Neural cell (in vitro differentiated cells): ENCODE measurements around the gene NOTCH2.

Experiments
- CTCF ChIP-seq: fragments of 450-650 bp; IDR thresholded peaks from 2 replicates; pipeline ENCODE4 v1.5.1; 2014; ENCODE audit warnings: antibody characterized with exemption, mild to moderate bottlenecking, moderate library complexity; ENCODE audit not compliant: poor library complexity, severe bottlenecking
- EP300 ChIP-seq: fragments of 450-650 bp; conservative IDR thresholded peaks from 2 replicates; pipeline ENCODE4 v1.6.1; 2014; ENCODE audit warnings: antibody characterized with exemption, mild to moderate bottlenecking, moderate library complexity; ENCODE audit not compliant: poor library complexity, severe bottlenecking
- EZH2 ChIP-seq: fragments of 200-600, 300-800 bp; shearing (Covaris generic), sonication (generic); IDR thresholded peaks from 2 replicates; pipeline ENCODE4 v1.6.1; 2014; ENCODE audit warnings: antibody characterized with exemption, low read length, borderline replicate concordance, mild to moderate bottlenecking; ENCODE audit not compliant: insufficient read depth, poor library complexity, severe bottlenecking
- MXI1 ChIP-seq: fragments of 450-650 bp; conservative IDR thresholded peaks from 2 replicates; pipeline ENCODE4 v1.6.1; 2014; ENCODE audit warnings: antibody characterized with exemption, mild to moderate bottlenecking; ENCODE audit not compliant: poor library complexity, severe bottlenecking
- POLR2AphosphoS5 ChIP-seq: IDR thresholded peaks from 2 replicates; pipeline ENCODE4 v1.6.1; 2012
- RAD21 ChIP-seq: fragments of 450-650 bp; conservative IDR thresholded peaks from 2 replicates; pipeline ENCODE4 v1.6.1; 2014; ENCODE audit warnings: antibody characterized with exemption, mild to moderate bottlenecking, moderate library complexity
- REST ChIP-seq: IDR thresholded peaks from 2 replicates; pipeline ENCODE4 v1.6.1; 2012; ENCODE audit warnings: borderline replicate concordance
- SMC3 ChIP-seq: fragments of 450-650 bp; conservative IDR thresholded peaks from 2 replicates; pipeline ENCODE4 v1.6.1; 2014; ENCODE audit warnings: antibody characterized with exemption, mild to moderate bottlenecking, moderate library complexity; ENCODE audit not compliant: poor library complexity
- TAF1 ChIP-seq: IDR thresholded peaks from 2 replicates; pipeline ENCODE4 v1.6.1; 2012; ENCODE audit warnings: low read depth

DNA sequence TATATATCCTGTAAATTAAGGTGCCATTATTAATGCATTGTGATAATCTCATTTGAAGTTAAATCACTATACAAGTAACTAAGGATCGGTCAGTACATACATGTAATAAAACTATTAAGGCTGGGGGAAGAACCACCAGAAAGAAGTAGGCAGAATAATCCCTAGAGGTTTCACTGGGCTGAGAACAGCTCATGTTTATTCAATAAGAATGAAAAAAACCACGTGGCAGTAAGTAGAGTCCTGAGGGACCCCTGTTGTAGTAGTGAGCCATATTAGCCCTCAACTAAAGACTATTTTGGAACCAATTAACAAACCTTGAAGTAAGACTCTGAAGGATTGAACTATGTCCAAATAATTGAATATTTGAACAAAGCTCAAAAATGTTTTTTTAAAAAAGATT, 126.2 kb downstream of the NOTCH2 start:
- TF ChIP-seq CTCF (no peak), REST (no peak), EZH2 (no peak), POLR2AphosphoS5 (no peak), EP300 (no peak), TAF1 (no peak), RAD21 (no peak), MXI1 (no peak), SMC3 (no peak)
